ENCODE data around the gene PCDH12. TPM values are rescaled to one million over a fixed set of nuclear protein-coding genes. Genes with fewer than 3 reads are reported as not detected.

PCDH12 gene
- total and polyA plus RNA-seq, 2 of the 8 experiments (the other 6 are each of a cell fraction or from before 2014, with no cell fraction given), result 0.06 to 0.17 TPM

DNA sequence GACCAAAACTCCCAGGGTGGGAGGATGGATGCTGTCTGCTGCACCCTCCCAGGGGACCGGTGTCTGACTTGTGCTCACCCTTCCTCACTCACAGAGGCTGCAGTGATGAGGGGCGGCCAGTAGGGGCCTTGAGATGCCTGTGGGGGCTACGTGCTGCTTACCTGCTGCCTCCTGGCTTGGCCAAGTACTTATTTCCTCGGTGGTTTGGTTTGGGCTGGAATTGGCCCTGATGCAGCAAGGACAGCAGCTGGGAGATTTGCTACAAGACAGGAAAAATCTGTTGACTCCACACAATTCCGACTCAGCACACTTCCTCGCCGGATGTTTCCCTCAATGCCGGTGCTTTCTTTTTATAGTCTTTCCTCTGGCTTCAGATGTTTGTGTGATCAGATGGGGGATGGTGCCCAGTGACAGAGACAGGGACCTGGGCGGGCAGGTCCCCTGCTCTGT, 6.6 kb downstream of the PCDH12 start (continued):
- TF ChIP-seq RXRA (IDR thresholded peaks at IDR 0.05; ENCODE audit: insufficient read depth, low read depth, low read length) (no peak), JUN (IDR thresholded peaks at IDR 0.05; ENCODE audit: low read depth, low read length) (no peak), SRF (IDR thresholded peaks at IDR 0.05; ENCODE audit: low read depth, low read length) (no peak), SP1 (IDR thresholded peaks at IDR 0.05; ENCODE audit: low read depth, low read length) (no peak), TEAD4 (IDR thresholded peaks at IDR 0.05; ENCODE audit: low read depth, low read length) (no peak), KDM5A (IDR thresholded peaks at IDR 0.05; ENCODE audit: low read length) (no peak), TAF1 (IDR thresholded peaks at IDR 0.05; ENCODE audit: low read depth, low read length) (no peak), RFX5 (IDR thresholded peaks at IDR 0.05; ENCODE audit: borderline replicate concordance, low read depth, low read length) (no peak), RAD21 (IDR thresholded peaks at IDR 0.05 in 1 of 2, conservative IDR thresholded peaks at IDR 0.05 in 1 of 2; ENCODE audit: low read depth in 2 of 2, low read length in 2 of 2) (peak; percentile 45 to 63), HDAC6 (IDR thresholded peaks at IDR 0.05; ENCODE audit: low read depth, low read length) (no peak)
- TF ChIP-seq, protein P1, sequence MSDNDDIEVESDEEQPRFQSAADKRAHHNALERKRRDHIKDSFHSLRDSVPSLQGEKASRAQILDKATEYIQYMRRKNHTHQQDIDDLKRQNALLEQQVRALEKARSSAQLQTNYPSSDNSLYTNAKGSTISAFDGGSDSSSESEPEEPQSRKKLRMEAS (IDR thresholded peaks at IDR 0.05), result peak; percentile 52; the same call in 1 of the 2 replicates
- TF ChIP-seq, protein P2, sequence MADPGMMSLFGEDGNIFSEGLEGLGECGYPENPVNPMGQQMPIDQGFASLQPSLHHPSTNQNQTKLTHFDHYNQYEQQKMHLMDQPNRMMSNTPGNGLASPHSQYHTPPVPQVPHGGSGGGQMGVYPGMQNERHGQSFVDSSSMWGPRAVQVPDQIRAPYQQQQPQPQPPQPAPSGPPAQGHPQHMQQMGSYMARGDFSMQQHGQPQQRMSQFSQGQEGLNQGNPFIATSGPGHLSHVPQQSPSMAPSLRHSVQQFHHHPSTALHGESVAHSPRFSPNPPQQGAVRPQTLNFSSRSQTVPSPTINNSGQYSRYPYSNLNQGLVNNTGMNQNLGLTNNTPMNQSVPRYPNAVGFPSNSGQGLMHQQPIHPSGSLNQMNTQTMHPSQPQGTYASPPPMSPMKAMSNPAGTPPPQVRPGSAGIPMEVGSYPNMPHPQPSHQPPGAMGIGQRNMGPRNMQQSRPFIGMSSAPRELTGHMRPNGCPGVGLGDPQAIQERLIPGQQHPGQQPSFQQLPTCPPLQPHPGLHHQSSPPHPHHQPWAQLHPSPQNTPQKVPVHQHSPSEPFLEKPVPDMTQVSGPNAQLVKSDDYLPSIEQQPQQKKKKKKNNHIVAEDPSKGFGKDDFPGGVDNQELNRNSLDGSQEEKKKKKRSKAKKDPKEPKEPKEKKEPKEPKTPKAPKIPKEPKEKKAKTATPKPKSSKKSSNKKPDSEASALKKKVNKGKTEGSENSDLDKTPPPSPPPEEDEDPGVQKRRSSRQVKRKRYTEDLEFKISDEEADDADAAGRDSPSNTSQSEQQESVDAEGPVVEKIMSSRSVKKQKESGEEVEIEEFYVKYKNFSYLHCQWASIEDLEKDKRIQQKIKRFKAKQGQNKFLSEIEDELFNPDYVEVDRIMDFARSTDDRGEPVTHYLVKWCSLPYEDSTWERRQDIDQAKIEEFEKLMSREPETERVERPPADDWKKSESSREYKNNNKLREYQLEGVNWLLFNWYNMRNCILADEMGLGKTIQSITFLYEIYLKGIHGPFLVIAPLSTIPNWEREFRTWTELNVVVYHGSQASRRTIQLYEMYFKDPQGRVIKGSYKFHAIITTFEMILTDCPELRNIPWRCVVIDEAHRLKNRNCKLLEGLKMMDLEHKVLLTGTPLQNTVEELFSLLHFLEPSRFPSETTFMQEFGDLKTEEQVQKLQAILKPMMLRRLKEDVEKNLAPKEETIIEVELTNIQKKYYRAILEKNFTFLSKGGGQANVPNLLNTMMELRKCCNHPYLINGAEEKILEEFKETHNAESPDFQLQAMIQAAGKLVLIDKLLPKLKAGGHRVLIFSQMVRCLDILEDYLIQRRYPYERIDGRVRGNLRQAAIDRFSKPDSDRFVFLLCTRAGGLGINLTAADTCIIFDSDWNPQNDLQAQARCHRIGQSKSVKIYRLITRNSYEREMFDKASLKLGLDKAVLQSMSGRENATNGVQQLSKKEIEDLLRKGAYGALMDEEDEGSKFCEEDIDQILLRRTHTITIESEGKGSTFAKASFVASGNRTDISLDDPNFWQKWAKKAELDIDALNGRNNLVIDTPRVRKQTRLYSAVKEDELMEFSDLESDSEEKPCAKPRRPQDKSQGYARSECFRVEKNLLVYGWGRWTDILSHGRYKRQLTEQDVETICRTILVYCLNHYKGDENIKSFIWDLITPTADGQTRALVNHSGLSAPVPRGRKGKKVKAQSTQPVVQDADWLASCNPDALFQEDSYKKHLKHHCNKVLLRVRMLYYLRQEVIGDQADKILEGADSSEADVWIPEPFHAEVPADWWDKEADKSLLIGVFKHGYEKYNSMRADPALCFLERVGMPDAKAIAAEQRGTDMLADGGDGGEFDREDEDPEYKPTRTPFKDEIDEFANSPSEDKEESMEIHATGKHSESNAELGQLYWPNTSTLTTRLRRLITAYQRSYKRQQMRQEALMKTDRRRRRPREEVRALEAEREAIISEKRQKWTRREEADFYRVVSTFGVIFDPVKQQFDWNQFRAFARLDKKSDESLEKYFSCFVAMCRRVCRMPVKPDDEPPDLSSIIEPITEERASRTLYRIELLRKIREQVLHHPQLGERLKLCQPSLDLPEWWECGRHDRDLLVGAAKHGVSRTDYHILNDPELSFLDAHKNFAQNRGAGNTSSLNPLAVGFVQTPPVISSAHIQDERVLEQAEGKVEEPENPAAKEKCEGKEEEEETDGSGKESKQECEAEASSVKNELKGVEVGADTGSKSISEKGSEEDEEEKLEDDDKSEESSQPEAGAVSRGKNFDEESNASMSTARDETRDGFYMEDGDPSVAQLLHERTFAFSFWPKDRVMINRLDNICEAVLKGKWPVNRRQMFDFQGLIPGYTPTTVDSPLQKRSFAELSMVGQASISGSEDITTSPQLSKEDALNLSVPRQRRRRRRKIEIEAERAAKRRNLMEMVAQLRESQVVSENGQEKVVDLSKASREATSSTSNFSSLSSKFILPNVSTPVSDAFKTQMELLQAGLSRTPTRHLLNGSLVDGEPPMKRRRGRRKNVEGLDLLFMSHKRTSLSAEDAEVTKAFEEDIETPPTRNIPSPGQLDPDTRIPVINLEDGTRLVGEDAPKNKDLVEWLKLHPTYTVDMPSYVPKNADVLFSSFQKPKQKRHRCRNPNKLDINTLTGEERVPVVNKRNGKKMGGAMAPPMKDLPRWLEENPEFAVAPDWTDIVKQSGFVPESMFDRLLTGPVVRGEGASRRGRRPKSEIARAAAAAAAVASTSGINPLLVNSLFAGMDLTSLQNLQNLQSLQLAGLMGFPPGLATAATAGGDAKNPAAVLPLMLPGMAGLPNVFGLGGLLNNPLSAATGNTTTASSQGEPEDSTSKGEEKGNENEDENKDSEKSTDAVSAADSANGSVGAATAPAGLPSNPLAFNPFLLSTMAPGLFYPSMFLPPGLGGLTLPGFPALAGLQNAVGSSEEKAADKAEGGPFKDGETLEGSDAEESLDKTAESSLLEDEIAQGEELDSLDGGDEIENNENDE (IDR thresholded peaks at IDR 0.05; ENCODE audit: insufficient replicate concordance, low read length), result no peak
